SU-DHL-6 (cell line): ENCODE data around the gene GORASP1.

ENCODE experiments used
- H2AFZ ChIP-seq: fragments of 200-600 bp; sonication (generic); 2 replicates; pipeline ENCODE4 v1.6.1; 2014; ENCODE audit warnings: low read depth, mild to moderate bottlenecking, moderate library complexity, mixed read lengths, antibody characterized with exemption, low read length; ENCODE audit not compliant: severe bottlenecking
- H3F3A ChIP-seq: fragments of 200-600 bp; shearing (Covaris generic); 2 replicates; pipeline ENCODE4 v1.6.0; 2016; ENCODE audit warnings: antibody characterized with exemption, mild to moderate bottlenecking; ENCODE audit not compliant: insufficient read depth
- H3K27ac ChIP-seq: fragments of 200-600 bp; sonication (generic); 2 replicates; pipeline ENCODE4 v1.5.1; 2016; ENCODE audit warnings: low read depth, mild to moderate bottlenecking, low read length, moderate library complexity, mixed read lengths
- H3K27me3 ChIP-seq: fragments of 200-600 bp; sonication (generic), shearing (Covaris generic); 2 replicates; pipeline ENCODE4 v1.6.0; 2014; ENCODE audit warnings: mild to moderate bottlenecking, low read length
- H3K36me3 ChIP-seq: fragments of 200-600 bp; sonication (generic); 2 replicates; pipeline ENCODE4 v1.6.1; 2014; ENCODE audit warnings: mild to moderate bottlenecking, low read length, mixed read lengths
- H3K4me2 ChIP-seq: fragments of 300-600, 200-600 bp; shearing (Covaris generic), sonication (generic); 2 replicates; pipeline ENCODE4 v1.6.0; 2014; ENCODE audit warnings: low read length, low read depth, mild to moderate bottlenecking; ENCODE audit not compliant: poor library complexity, severe bottlenecking
- H3K4me3 ChIP-seq: fragments of 200-600 bp; sonication (generic); 2 replicates; pipeline ENCODE4 v1.5.1; 2014; ENCODE audit warnings: antibody characterized with exemption, low read length, mild to moderate bottlenecking, mixed read lengths; ENCODE audit not compliant: insufficient read depth, poor library complexity, severe bottlenecking
- H3K79me2 ChIP-seq: fragments of 200-600 bp; sonication (generic); 2 replicates; pipeline ENCODE4 v1.6.1; 2014; ENCODE audit warnings: mild to moderate bottlenecking, low read length, moderate library complexity; ENCODE audit not compliant: insufficient read depth
- H3K9ac ChIP-seq: fragments of 200-600 bp; sonication (generic); 2 replicates; pipeline ENCODE4 v1.7.0; 2014; ENCODE audit warnings: mild to moderate bottlenecking, low read length
- H3K9me2 ChIP-seq: fragments of 200-600 bp; sonication (generic); replicated peaks from 2 replicates; pipeline ENCODE4 v1.6.1; 2014; ENCODE audit warnings: low read length; ENCODE audit not compliant: insufficient read depth
- H3K9me3 ChIP-seq: fragments of 200-600 bp; sonication (generic); 2 replicates; pipeline ENCODE4 v1.6.1; 2014; ENCODE audit warnings: low read length, mixed read lengths; ENCODE audit not compliant: insufficient read depth
- H4K20me1 ChIP-seq: fragments of 200-600 bp; sonication (generic); 2 replicates; pipeline ENCODE4 v1.6.1; 2014; ENCODE audit warnings: low read depth, mild to moderate bottlenecking, antibody characterized with exemption, low read length, moderate library complexity, mixed read lengths
- CTCF ChIP-seq: fragments of 200-600 bp; sonication (generic); IDR thresholded peaks from one replicate; pipeline ENCODE4 v1.5.1; 2017; ENCODE audit warnings: antibody characterized with exemption, mild to moderate bottlenecking, low read length, moderate library complexity; ENCODE audit not compliant: insufficient read depth, poor library complexity, severe bottlenecking
- EZH2phosphoT487 ChIP-seq: fragments of 200-600 bp; sonication (generic), shearing (Covaris generic); conservative IDR thresholded peaks from 2 replicates; pipeline ENCODE4 v1.6.1; 2018; ENCODE audit warnings: mild to moderate bottlenecking, antibody characterized with exemption, low read length, moderate library complexity, mixed read lengths

GORASP1 gene

GRCh38 chr3:39107388-39108199 is at the start of gene GORASP1, which contains the start of gene TTC21A:
TSS of gene GORASP1 (minus strand) at chr3:39107627. CDS start at chr3:39107541, 86 bp downstream.
TSS of gene TTC21A (plus strand) at chr3:39107680. CDS start at chr3:39107838, 158 bp downstream.
- Histone ChIP-seq H3K4me3 (peak within 1 kb of the TSS; percentile 67), H3K27me3 (no peaks in the 10 kb centered on the region), H3K9ac (peak within 1 kb of the TSS; percentile 66), H3K4me2 (peak within 1 kb of the TSS; percentile 66), H3K9me2 (no peaks in the 10 kb centered on the region), H3F3A (peaks cover 5% of the 10 kb centered on the region; the same call in 1 of the 2 replicates), H2AFZ (peak within 1 kb of the TSS; percentile 84), H3K79me2 (no peaks in the 10 kb centered on the region), H4K20me1 (no peaks in the 10 kb centered on the region), H3K27ac (0 out of 2 replicates have a peak within 1 kb of the TSS, but pooled peaks have one; percentile 1), H3K36me3 (no peaks in the 10 kb centered on the region), H3K9me3 (no peaks in the 10 kb centered on the region)
- TF ChIP-seq EZH2phosphoT487 (no peak), CTCF (no peak)

GRCh38 chr3:39156421-39156820 is 49.0 kb upstream of the GORASP1 start:
- H3K36me3 ChIP-seq = no peaks in the 10 kb centered on the region
- no peaks in the 10 kb centered on the region for H3K9me3 ChIP-seq
- TF ChIP-seq EZH2phosphoT487 (no peak), CTCF (no peak)

GRCh38 chr3:39154280-39155021 is 47.0 kb upstream of the GORASP1 start:
- Histone ChIP-seq H3K4me2 (peak overlapping the region; percentile 64), H2AFZ (peak overlapping the region; percentile 78)

More at GRCh38 chr3:39156421-39156820, 49.0 kb upstream of the GORASP1 start:
- Histone ChIP-seq H3K27ac (no peak overlapping the region), H3K27me3 (no peaks in the 10 kb centered on the region), H3F3A (no peaks in the 10 kb centered on the region), H4K20me1 (no peaks in the 10 kb centered on the region), H3K4me2 (no peak overlapping the region), H3K4me3 (no peak overlapping the region), H2AFZ (no peak overlapping the region), H3K79me2 (no peaks in the 10 kb centered on the region), H3K9me2 (no peaks in the 10 kb centered on the region), H3K9ac (no peak overlapping the region)

More at GRCh38 chr3:39154280-39155021, 47.0 kb upstream of the GORASP1 start:
- no peaks in the 10 kb centered on the region for H3K9me3 ChIP-seq
- no peaks in the 10 kb centered on the region for H3K36me3 ChIP-seq
- H3K9ac ChIP-seq = no peak overlapping the region
- TF ChIP-seq CTCF (no peak), EZH2phosphoT487 (no peak)
- no peak overlapping the region for H3K4me3 ChIP-seq
- H4K20me1 ChIP-seq = no peaks in the 10 kb centered on the region
- no peaks in the 10 kb centered on the region; the same call in 1 of the 2 replicates for H3K79me2 ChIP-seq
- no peaks in the 10 kb centered on the region for H3K27me3 ChIP-seq
- H3K27ac ChIP-seq = no peak overlapping the region
- H3F3A ChIP-seq = no peaks in the 10 kb centered on the region
- no peaks in the 10 kb centered on the region for H3K9me2 ChIP-seq
